Left renal pelvis (tissue), 4 donors: Measurements from ENCODE around the gene SCRT2. TPM values are rescaled to one million over a fixed set of nuclear protein-coding genes. Genes with fewer than 3 reads are reported as not detected.

Experiments used
- DNase-seq, 4 donors: peaks; one replicate each; pipeline ENCODE4 v3.0.0-alpha.2; 2013; ENCODE audit warnings: low read depth in 4 of 4, low spot score in 3 of 4
- polyA plus RNA-seq, 4 donors: library from polyadenylated mRNA; unstranded; fragments of 120-200 nt; gene quantifications; one replicate each; pipeline ENCODE4 v1.2.1, GENCODE V29; 2013; ENCODE audit not compliant: insufficient read length in 4 of 4

Gene SCRT2
- polyA plus RNA-seq, 4 donors = 0.06 TPM; not detected in 3

DNA sequence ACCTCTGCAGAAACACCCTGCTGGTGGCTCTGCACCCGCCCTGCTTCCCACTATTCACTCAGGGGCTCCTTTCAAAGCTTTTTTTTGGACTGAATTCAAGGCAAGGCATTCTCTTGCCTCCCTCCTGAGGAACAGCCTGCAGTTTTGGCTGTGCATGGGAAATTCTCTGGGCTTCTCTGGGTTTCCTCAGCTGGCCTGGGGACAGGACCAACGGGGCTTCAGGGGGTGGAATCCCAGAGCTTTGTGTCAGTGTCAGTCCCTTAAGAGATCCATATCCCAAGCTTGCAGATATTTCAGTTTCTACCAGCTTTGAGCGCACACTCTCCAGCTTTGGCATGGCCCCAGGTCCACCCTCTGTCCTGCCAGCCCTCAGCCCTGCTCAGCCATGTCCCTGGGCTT, 2.0 kb downstream of the SCRT2 start:
- no peak for DNase-seq

GRCh38 chr20:672963-673602, 2.5 kb downstream of the SCRT2 start:
- no peak for DNase-seq

GRCh38 chr20:671252-672030, 4.2 kb downstream of the SCRT2 start:
- DNase-seq = no peak

DNA sequence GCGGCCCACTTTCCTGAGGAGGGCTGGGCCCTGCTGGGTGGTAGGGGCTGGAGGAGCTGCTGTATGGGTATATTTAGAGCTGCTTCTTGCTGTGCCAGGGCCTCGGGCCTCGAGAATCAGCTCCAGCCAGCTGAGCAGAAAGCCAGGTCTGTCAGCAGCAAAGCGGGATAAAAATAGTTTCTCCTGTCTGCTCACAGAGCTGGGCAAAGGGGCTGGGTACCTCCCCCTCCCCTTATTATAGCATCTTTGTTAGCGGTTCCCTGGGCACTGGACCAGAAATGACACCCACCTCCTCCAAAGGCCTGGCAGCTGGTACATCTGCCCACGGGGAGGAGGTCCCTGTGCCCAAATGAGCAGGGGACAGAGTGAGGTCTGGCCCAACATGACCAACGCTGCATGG, 6.0 kb downstream of the SCRT2 start:
- no peak for DNase-seq

DNA sequence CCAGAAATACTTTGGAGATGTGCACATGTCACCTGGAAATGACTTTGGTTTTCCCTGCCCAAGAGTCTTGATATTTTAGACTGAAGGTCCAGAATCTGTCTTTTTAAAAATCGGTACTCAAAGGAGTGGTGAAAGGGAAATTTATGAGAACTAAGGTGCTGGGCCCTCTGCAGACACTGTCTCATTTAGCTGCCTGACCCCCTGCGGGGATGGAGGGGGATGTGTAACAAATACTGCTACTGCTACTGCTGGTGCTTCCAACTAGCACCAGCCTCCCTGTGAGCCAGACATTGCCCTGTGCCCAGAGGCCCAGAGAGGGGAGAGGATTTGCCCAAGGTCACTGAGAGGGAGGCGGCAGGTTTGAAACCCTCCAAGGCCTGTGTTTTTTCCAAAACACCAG, 7.0 kb downstream of the SCRT2 start:
- DNase-seq = no peak

DNA sequence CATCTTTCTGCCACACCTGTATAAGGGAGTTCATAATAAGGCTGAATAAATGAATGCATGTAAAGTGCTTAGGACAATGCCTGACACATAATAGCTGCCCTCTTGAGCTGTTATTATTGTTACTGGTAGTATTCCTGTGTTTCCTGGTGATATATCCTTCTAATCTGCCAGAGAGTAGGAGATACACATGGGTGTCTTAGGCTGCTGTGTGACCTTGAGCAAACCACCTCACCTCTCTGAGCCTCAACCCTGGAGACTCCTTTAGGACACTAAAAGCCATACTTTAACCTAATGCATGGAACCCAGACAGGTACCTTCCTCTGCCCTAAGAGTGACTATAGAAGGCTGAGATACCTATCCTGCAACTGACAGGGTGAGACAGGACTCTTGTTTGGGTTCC, 7.6 kb downstream of the SCRT2 start:
- DNase-seq = no peak

DNA sequence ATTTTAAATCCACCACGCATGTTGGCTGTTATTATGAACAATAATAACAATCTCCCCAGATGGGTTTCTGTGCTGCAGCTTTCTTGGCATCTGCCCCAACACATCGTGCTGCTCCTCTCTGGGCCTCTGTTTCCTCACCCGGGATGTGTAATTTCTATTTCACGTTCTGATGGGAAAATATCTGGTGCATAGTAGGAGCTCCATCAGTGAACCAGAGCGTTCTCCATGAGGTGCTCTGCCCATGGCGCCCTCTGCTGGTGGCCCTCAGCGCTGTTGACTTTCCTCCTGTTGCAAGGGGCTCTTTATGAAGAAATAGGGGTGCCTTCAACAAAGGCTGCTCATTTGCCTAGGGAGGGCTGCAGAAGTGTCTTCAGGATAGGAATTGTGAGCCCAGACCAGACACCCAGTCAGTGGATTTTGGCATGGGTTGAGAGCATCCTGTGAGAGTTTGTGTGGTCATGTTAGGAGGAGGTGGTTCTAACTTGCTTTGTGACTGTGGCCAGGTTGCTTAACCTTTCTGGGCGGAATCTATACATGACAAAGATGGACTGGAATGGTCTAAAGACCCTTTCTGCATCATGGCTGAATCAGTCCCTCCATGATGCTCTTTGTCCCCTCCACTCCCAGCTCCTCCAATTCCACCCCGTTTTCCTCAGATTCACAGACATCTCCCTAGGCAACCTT, 8.1 kb downstream of the SCRT2 start:
- DNase-seq = no peak

- DNase-seq = no peak
Measured at GRCh38 chr20:666877-667276, 8.7 kb downstream of the SCRT2 start.

DNA sequence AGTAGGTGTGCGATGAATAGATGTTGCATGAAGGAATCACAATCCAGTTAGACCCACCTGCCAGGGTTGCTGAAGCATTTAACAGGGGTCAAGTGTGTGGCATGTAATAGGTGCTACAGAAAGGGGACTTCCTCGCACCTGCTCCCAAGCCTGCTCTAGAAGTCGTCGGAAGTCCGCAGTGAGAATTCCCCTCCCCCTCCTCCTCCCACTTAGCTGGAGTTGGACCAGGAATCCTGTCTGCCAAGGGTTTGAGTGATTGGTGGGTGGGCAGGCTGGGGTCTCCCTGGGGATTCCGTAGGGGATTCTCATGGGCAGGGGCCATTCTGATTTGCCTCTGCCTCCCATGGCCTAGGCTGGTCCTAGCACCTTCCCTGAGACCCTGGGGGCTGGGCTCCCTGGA, 10.3 kb downstream of the SCRT2 start:
- no peak for DNase-seq

DNA sequence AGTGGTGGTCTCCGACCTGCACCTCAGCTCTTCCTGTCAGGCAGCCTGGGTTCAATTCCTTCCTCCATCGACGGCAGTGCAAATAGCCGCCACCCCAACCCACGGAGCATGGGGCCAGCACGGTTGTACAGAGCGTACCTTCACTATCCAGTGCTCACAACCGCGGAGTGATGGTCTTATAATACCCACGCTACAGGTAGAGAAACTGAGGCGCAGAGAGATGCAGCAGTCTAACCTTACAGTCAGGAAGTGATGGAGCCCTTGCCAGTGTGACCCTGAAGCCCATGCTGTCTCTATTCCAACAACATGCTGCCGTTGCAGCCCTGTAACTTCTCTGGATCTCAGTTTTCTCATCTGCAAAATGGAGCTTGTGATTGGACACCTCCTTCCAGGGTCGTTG, 11.0 kb downstream of the SCRT2 start:
- no peak for DNase-seq

DNA sequence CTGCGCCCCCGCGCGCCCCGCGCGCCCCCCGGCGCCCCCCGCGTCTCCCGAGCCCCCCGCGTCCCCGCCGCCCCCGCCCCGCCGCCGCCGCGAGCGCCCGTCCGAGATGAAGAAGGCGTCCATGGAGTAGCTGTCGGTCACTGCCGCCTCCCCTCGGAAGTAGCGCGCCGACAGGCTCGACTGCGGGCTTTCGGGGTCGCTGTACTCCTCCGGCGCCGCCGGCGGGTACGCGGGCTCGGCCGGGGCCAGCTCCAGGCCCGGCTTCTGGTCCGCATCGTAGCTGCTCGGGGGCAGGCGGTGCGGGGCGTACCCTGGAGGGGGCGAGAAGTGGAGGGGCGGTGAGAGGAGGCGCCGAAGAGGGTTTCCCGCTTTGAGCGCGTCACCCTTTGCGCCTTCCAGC, 11.5 kb downstream of the SCRT2 start:
- no peak for DNase-seq

- no peak for DNase-seq
Measured at GRCh38 chr20:663315-664090, 12.1 kb downstream of the SCRT2 start.

GRCh38 chr20:662277-663192, 13.1 kb downstream of the SCRT2 start:
- DNase-seq = no peak

DNA sequence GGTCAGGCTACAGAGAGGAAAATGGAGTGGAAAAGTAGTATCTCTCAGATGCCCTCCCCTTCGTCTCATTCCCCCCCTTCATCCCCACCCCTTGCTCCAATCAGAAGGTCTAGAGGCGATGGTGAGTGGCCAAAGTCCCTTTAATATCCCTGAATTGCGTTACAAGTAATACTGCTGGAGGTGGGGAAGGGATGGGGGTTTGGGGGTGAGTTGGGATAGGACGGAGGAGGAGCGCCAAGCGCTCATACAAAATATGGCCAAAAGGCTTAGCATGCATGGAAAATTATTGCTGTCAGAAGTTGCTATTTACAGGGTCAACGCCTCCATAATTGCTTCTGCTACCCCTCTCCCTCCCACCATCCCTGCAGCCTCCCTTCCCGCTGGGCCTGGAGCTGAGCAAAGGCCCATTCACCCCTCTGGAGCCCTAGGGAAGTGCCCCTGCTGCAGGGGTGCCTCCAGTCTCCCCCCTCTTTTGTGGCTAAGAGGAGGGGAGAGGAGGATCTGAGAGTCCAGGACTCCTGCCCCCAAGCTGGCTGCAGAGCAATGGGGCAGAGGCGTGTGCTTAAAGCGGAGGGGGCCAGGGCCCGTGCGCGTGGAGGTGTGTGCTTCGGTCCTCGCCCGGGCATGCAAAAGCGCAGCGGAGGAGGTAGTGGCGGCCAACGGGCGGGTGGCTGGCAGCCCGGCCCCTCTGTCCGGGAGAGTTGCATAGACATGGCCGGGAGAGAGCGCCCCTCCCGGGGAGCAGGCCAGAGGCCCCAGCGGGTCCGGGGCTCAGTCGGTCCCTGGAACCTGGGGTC, 13.9 kb downstream of the SCRT2 start:
- no peak for DNase-seq

- DNase-seq = no peak
Measured at GRCh38 chr20:658731-659291, 16.8 kb downstream of the SCRT2 start.

GRCh38 chr20:658202-658601, 17.4 kb downstream of the SCRT2 start:
- DNase-seq = no peak

GRCh38 chr20:655726-656624, 19.6 kb downstream of the SCRT2 start:
- DNase-seq = no peak

DNA sequence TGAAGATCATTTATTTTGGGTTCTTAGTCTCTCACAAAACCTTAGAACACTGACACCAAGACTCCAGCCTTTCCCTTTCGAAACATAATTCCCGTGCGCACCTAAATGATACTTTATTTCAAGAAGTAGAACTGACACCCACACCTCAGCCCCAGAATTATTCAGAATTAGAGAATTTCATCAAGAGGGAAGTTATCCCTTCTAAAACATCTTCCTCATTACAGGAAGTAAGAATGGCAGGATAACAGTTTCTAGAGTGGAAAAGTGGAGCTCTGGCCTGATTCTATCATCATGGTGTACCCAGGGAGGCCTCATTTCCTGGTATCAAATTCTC, 21.2 kb downstream of the SCRT2 start:
- DNase-seq = no peak
